Esophagus muscularis mucosa (tissue), 3 donors: Measurements from ENCODE around the gene SLC12A2.

Experiments used
- POLR2A ChIP-seq: fragments of 450-650 bp; IDR thresholded peaks from one replicate; pipeline ENCODE4 v1.6.1; 2017; ENCODE audit warnings: antibody characterized with exemption, moderate library complexity, mild to moderate bottlenecking, low read depth
- POLR2AphosphoS5 ChIP-seq, 2 donors: sonication (generic); formaldehyde crosslinking; IDR thresholded peaks; one replicate each; pipeline ENCODE4 v1.6.1; 2017; ENCODE audit warnings: antibody characterized with exemption in 2 of 2
- TF ChIP-seq, protein P1 (sequence below), 3 experiments: fragments of 200-600 bp in 2 of 3; fragments of 450-650 bp in 1 of 3; sonication (generic) in 2 of 3; IDR thresholded peaks; one replicate each; pipeline ENCODE4 v1.5.1; 2017 to 2019; ENCODE audit warnings: antibody characterized with exemption in 3 of 3, mild to moderate bottlenecking in 2 of 3, moderate library complexity in 1 of 3

DNA sequence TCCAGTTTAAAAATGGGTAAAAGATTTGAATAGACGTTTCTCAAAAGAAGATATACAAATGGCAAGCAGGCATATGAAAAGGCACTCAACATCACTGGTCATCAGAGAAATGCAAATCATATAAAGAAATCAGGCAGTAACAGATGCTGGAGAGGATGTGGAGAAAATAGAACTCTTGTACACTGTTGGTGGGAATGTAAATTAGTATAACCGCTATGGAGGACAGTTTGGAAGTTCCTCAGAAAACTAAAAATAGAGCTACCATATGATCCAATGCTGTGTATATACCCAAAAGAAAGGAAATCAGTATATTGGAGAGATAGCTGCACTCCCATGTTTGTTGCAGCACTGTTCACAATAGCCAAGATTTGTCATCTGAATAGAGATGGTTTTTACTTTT is 42.7 kb downstream of the SLC12A2 start:
- TF ChIP-seq, protein P1, sequence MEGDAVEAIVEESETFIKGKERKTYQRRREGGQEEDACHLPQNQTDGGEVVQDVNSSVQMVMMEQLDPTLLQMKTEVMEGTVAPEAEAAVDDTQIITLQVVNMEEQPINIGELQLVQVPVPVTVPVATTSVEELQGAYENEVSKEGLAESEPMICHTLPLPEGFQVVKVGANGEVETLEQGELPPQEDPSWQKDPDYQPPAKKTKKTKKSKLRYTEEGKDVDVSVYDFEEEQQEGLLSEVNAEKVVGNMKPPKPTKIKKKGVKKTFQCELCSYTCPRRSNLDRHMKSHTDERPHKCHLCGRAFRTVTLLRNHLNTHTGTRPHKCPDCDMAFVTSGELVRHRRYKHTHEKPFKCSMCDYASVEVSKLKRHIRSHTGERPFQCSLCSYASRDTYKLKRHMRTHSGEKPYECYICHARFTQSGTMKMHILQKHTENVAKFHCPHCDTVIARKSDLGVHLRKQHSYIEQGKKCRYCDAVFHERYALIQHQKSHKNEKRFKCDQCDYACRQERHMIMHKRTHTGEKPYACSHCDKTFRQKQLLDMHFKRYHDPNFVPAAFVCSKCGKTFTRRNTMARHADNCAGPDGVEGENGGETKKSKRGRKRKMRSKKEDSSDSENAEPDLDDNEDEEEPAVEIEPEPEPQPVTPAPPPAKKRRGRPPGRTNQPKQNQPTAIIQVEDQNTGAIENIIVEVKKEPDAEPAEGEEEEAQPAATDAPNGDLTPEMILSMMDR (IDR thresholded peaks at IDR 0.05), result no peak
- TF ChIP-seq POLR2AphosphoS5 (IDR thresholded peaks at IDR 0.05), result no peak
- TF ChIP-seq POLR2A, result no peak
